WTC11 (cell line): ENCODE data around the gene SKAP1.

ENCODE experiments used
- ATF3 ChIP-seq: sonication (generic); formaldehyde crosslinking; conservative IDR thresholded peaks from 2 replicates; pipeline ENCODE4 v1.8.1; 2022; ENCODE audit warnings: mild to moderate bottlenecking, missing genetic modification reagents
- CBFB ChIP-seq: sonication (generic); formaldehyde crosslinking; IDR thresholded peaks from 2 replicates; pipeline ENCODE4 v1.8.1; 2022; ENCODE audit warnings: mild to moderate bottlenecking, low read depth, missing genetic modification reagents
- CTCF ChIP-seq: fragments of 200-600 bp; IDR thresholded peaks from 2 replicates; pipeline ENCODE4 v1.8.0; 2022; ENCODE audit warnings: antibody characterized with exemption
- MYBL2 ChIP-seq: sonication (generic); formaldehyde crosslinking; IDR thresholded peaks from 2 replicates; pipeline ENCODE4 v1.8.1; 2023; ENCODE audit warnings: mild to moderate bottlenecking, moderate library complexity, missing genetic modification reagents
- SMAD3 ChIP-seq: sonication (generic); formaldehyde crosslinking; IDR thresholded peaks from 2 replicates; pipeline ENCODE4 v1.8.0; 2022; ENCODE audit warnings: missing genetic modification reagents, mild to moderate bottlenecking, borderline replicate concordance
- SMAD4 ChIP-seq: sonication (generic); formaldehyde crosslinking; IDR thresholded peaks from 2 replicates; pipeline ENCODE4 v1.8.0; 2022; ENCODE audit warnings: mild to moderate bottlenecking, missing genetic modification reagents
- USF1 ChIP-seq: sonication (generic); formaldehyde crosslinking; IDR thresholded peaks from 2 replicates; pipeline ENCODE4 v1.8.0; 2022; ENCODE audit warnings: mild to moderate bottlenecking, missing genetic modification reagents

- TF ChIP-seq CTCF: no peak
- no peak for TF ChIP-seq SMAD3 (CRISPR knock-in tag)
- TF ChIP-seq SMAD4 (CRISPR knock-in tag): no peak
- no peak for TF ChIP-seq USF1
- no peak for TF ChIP-seq MYBL2 (CRISPR knock-in tag)
- no peak for TF ChIP-seq CBFB (CRISPR knock-in tag)
- TF ChIP-seq ATF3: no peak
Measured at GRCh38 chr17:48229936-48230335, 200.1 kb downstream of the SKAP1 start.
